GM12878 (cell line): ENCODE results near the gene ZNF692. TPM values are rescaled to one million over a fixed set of nuclear protein-coding genes. Genes with fewer than 3 reads are reported as not detected.
A peak's percentile ranks its signal among the peaks of the same experiment; 100 is the strongest.

Source experiments
- ASH2L ChIP-seq: fragments of 300-600, 200-600 bp; sonication (generic); IDR thresholded peaks from 2 replicates; pipeline ENCODE4 v1.6.1; 2017; ENCODE audit warnings: low read depth, mild to moderate bottlenecking, borderline replicate concordance
- BACH1 ChIP-seq: fragments of 450-650 bp; IDR thresholded peaks from 2 replicates; pipeline ENCODE4 v1.6.1; 2017; ENCODE audit warnings: mild to moderate bottlenecking, borderline replicate concordance
- FOXK2 ChIP-seq: fragments of 450-650 bp; IDR thresholded peaks from 2 replicates; pipeline ENCODE4 v1.6.1; 2017; ENCODE audit warnings: mild to moderate bottlenecking, moderate library complexity
- HCFC1 ChIP-seq: fragments of 150-350 bp; IDR thresholded peaks from 2 replicates; pipeline ENCODE4 v1.6.1; 2014; ENCODE audit warnings: low read length
- MTA3 ChIP-seq: IDR thresholded peaks from 2 replicates; pipeline ENCODE4 v1.6.1; 2012; ENCODE audit warnings: low read length, inconsistent platforms, borderline replicate concordance
- RCOR1 ChIP-seq: conservative IDR thresholded peaks from 2 replicates; pipeline ENCODE4 v1.6.1; 2012; ENCODE audit warnings: low read depth, low read length, improper control_type of control experiment
- SMARCA5 ChIP-seq: fragments of 450-650 bp; IDR thresholded peaks from 2 replicates; pipeline ENCODE4 v1.6.1; 2017; ENCODE audit warnings: mild to moderate bottlenecking
- SMC3 ChIP-seq: IDR thresholded peaks from 2 replicates; pipeline ENCODE4 v1.6.1; 2011; ENCODE audit warnings: low read length, improper control_type of control experiment, borderline replicate concordance
- SP1 ChIP-seq: IDR thresholded peaks from one replicate; pipeline ENCODE4 v1.6.1; 2011; ENCODE audit warnings: low read depth, low read length
- ZNF207 ChIP-seq: fragments of 450-650 bp; IDR thresholded peaks from 2 replicates; pipeline ENCODE4 v1.6.1; 2014; ENCODE audit warnings: antibody characterized with exemption, mild to moderate bottlenecking, borderline replicate concordance
- ZNF217 ChIP-seq: fragments of 450-650 bp; IDR thresholded peaks from 2 replicates; pipeline ENCODE4 v1.6.1; 2017; ENCODE audit warnings: antibody characterized with exemption, mild to moderate bottlenecking
- ZNF274 ChIP-seq: IDR thresholded peaks from one replicate; pipeline ENCODE4 v1.8.0; 2011; ENCODE audit not compliant: insufficient read length, insufficient read depth
- ZNF687 ChIP-seq: fragments of 450-650 bp; IDR thresholded peaks from 2 replicates; pipeline ENCODE4 v1.6.1; 2017; ENCODE audit warnings: mild to moderate bottlenecking, moderate library complexity
- polyA plus RNA-seq, 11 experiments: library from polyadenylated mRNA; depleted of rRNA in 4 of 11; unstranded in 6 of 11; stranded (reverse) in 5 of 11; fragments of >200 nt; fragmentation: Nextera tagmentation in 4 of 11; fragmentation: Illumina TruSeq in 1 of 11; extraction: Ambion mirVana in 4 of 11; extraction: Trizol in 1 of 11; gene quantifications; 1 replicate in 1 of 11; 2 replicates in 10 of 11; pipeline versions ENCODE4 v1.2.1 to v1.2.3, GENCODE V29; 2011 to 2016; ENCODE audit warnings: inconsistent platforms in 2 of 11, missing spikeins in 2 of 11, low read depth in 1 of 11
- total RNA-seq, 4 experiments: library from RNA; depleted of rRNA in 3 of 4; stranded (reverse); fragments of >200 nt in 3 of 4; fragmentation: Illumina TruSeq in 1 of 4; extraction: Trizol in 1 of 4; gene quantifications; 2 replicates each; pipeline versions ENCODE4 v1.2.1 to v1.2.3, GENCODE V29; 2013 to 2021
- TF ChIP-seq, protein P1 (sequence below): fragments of 450-650 bp; conservative IDR thresholded peaks from 2 replicates; pipeline ENCODE4 v1.6.1; 2017; ENCODE audit warnings: mild to moderate bottlenecking, moderate library complexity
- TF ChIP-seq, protein P2 (sequence below): IDR thresholded peaks from 2 replicates; pipeline ENCODE4 v1.6.1; 2011; ENCODE audit warnings: mild to moderate bottlenecking, low read depth, low read length, moderate library complexity; ENCODE audit not compliant: insufficient replicate concordance
- TF ChIP-seq, protein P3 (sequence below): IDR thresholded peaks from 2 replicates; pipeline ENCODE4 v1.6.1; 2012; ENCODE audit warnings: mild to moderate bottlenecking, low read depth, low read length
- TF ChIP-seq, protein P4 (sequence below): fragments of 450-650 bp; IDR thresholded peaks from 2 replicates; pipeline ENCODE4 v1.6.1; 2017; ENCODE audit warnings: low read depth, mild to moderate bottlenecking, moderate library complexity

Gene ZNF692
- total and polyA plus RNA-seq, 10 of the 15 experiments (the other 5 are each of a cell fraction or from before 2014, with no cell fraction given), result 5.3 to 76.6 (median 36.9) TPM

DNA sequence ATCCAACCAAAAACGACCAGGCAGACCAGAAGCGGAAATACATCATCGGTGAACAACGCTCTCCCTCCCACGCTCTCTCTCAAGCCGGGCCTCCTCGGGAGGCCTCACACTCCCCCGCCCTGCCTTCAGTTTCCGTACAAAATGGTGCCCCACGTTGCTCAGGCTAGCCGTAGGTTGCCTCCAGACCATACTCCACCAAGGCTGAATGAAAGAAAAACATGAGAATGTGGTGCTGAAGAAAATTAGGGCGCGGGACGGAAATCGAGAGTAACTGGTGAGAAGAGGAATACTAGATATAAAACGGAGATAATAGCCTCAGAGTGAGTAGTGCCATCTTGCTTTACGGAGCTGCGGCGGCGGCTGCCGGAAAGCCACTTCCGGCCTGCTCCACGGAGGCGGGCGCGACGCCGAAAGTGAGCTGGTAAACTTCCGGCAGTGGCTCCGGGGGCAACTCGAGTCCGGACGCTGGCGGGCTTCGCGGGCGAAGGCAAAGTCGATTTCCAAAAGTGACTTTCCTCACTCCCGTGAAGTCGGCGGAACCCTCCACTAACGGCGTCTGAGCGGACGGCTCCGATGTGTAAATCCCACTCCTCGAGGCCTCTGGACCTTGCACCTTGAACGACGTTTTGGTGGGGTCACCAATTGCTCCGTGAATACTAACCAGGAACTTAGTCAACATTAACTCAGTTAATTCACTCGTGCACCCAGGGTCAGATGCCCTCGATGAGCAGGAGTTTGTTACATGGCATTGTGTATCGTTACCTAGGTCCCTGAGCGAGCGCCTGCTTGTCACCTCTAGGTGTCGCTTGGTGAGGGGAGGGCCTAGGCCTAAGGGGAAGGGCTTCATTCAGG is 32.8 kb downstream of the ZNF692 start, which contains the start of gene SH3BP5L (continued):
- TF ChIP-seq ZNF687, result peak; percentile 83
- TF ChIP-seq HCFC1, result peak; percentile 87
- TF ChIP-seq SP1, result peak; percentile 8
- no peak for TF ChIP-seq MTA3
- TF ChIP-seq, protein P1, sequence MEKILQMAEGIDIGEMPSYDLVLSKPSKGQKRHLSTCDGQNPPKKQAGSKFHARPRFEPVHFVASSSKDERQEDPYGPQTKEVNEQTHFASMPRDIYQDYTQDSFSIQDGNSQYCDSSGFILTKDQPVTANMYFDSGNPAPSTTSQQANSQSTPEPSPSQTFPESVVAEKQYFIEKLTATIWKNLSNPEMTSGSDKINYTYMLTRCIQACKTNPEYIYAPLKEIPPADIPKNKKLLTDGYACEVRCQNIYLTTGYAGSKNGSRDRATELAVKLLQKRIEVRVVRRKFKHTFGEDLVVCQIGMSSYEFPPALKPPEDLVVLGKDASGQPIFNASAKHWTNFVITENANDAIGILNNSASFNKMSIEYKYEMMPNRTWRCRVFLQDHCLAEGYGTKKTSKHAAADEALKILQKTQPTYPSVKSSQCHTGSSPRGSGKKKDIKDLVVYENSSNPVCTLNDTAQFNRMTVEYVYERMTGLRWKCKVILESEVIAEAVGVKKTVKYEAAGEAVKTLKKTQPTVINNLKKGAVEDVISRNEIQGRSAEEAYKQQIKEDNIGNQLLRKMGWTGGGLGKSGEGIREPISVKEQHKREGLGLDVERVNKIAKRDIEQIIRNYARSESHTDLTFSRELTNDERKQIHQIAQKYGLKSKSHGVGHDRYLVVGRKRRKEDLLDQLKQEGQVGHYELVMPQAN, result peak; percentile 85
- TF ChIP-seq BACH1, result 0 out of 2 replicates have a peak, but pooled peaks have one; percentile 17
- TF ChIP-seq ASH2L, result peak; percentile 78; the same call in 1 of the 2 replicates
- peak; percentile 90 for TF ChIP-seq SMARCA5
- TF ChIP-seq ZNF217, result no peak
- TF ChIP-seq, protein P2, sequence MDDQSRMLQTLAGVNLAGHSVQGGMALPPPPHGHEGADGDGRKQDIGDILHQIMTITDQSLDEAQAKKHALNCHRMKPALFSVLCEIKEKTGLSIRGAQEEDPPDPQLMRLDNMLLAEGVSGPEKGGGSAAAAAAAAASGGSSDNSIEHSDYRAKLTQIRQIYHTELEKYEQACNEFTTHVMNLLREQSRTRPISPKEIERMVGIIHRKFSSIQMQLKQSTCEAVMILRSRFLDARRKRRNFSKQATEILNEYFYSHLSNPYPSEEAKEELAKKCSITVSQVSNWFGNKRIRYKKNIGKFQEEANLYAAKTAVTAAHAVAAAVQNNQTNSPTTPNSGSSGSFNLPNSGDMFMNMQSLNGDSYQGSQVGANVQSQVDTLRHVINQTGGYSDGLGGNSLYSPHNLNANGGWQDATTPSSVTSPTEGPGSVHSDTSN, result peak; percentile 33
- TF ChIP-seq ZNF207, result no peak; the same call in 1 of the 2 replicates
- peak; percentile 28; the same call in 1 of the 2 replicates for TF ChIP-seq SMC3
- peak; percentile 96 for TF ChIP-seq RCOR1
- TF ChIP-seq, protein P3, sequence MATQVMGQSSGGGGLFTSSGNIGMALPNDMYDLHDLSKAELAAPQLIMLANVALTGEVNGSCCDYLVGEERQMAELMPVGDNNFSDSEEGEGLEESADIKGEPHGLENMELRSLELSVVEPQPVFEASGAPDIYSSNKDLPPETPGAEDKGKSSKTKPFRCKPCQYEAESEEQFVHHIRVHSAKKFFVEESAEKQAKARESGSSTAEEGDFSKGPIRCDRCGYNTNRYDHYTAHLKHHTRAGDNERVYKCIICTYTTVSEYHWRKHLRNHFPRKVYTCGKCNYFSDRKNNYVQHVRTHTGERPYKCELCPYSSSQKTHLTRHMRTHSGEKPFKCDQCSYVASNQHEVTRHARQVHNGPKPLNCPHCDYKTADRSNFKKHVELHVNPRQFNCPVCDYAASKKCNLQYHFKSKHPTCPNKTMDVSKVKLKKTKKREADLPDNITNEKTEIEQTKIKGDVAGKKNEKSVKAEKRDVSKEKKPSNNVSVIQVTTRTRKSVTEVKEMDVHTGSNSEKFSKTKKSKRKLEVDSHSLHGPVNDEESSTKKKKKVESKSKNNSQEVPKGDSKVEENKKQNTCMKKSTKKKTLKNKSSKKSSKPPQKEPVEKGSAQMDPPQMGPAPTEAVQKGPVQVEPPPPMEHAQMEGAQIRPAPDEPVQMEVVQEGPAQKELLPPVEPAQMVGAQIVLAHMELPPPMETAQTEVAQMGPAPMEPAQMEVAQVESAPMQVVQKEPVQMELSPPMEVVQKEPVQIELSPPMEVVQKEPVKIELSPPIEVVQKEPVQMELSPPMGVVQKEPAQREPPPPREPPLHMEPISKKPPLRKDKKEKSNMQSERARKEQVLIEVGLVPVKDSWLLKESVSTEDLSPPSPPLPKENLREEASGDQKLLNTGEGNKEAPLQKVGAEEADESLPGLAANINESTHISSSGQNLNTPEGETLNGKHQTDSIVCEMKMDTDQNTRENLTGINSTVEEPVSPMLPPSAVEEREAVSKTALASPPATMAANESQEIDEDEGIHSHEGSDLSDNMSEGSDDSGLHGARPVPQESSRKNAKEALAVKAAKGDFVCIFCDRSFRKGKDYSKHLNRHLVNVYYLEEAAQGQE, result no peak
- TF ChIP-seq ZNF274, result no peak
- TF ChIP-seq, protein P4, sequence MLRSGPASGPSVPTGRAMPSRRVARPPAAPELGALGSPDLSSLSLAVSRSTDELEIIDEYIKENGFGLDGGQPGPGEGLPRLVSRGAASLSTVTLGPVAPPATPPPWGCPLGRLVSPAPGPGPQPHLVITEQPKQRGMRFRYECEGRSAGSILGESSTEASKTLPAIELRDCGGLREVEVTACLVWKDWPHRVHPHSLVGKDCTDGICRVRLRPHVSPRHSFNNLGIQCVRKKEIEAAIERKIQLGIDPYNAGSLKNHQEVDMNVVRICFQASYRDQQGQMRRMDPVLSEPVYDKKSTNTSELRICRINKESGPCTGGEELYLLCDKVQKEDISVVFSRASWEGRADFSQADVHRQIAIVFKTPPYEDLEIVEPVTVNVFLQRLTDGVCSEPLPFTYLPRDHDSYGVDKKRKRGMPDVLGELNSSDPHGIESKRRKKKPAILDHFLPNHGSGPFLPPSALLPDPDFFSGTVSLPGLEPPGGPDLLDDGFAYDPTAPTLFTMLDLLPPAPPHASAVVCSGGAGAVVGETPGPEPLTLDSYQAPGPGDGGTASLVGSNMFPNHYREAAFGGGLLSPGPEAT, result peak; percentile 58; the same call in 1 of the 2 replicates
- peak; percentile 64 for TF ChIP-seq FOXK2
